H9 (cell line): ENCODE data around the gene DCXR. TPM values are rescaled to one million over a fixed set of nuclear protein-coding genes. Genes with fewer than 3 reads are reported as not detected.

Source experiments
- DNase-seq: peaks from one replicate; pipeline ENCODE4 v3.0.0-alpha.2; 2017
- H2AFZ ChIP-seq: one replicate; pipeline ENCODE4 v1.6.1; 2013; ENCODE audit warnings: mild to moderate bottlenecking, low read length, control low read depth, moderate library complexity
- H2AK5ac ChIP-seq: 2 replicates; pipeline ENCODE4 v1.6.1; 2013; ENCODE audit warnings: low read length, control low read depth, mixed read lengths; ENCODE audit not compliant: insufficient read length
- H2BK120ac ChIP-seq: one replicate; pipeline ENCODE4 v1.6.1; 2013; ENCODE audit warnings: low read depth, mild to moderate bottlenecking, low read length, control low read depth, inconsistent platforms; ENCODE audit not compliant: poor library complexity, severe bottlenecking
- H2BK12ac ChIP-seq: 2 replicates; pipeline ENCODE4 v1.6.1; 2013; ENCODE audit warnings: low read length, control low read depth, mixed read lengths, low read depth; ENCODE audit not compliant: insufficient read length
- H2BK15ac ChIP-seq: 2 replicates; pipeline ENCODE4 v1.6.1; 2013; ENCODE audit warnings: low read depth, low read length, control low read depth
- H2BK20ac ChIP-seq: one replicate; pipeline ENCODE4 v1.6.1; 2013; ENCODE audit warnings: low read depth, mild to moderate bottlenecking, low read length, control low read depth, inconsistent platforms; ENCODE audit not compliant: poor library complexity, severe bottlenecking
- H2BK5ac ChIP-seq: 2 replicates; pipeline ENCODE4 v1.6.1; 2013; ENCODE audit warnings: low read length, control low read depth, mixed read lengths; ENCODE audit not compliant: insufficient read length
- H3K14ac ChIP-seq: 2 replicates; pipeline ENCODE4 v1.6.1; 2013; ENCODE audit warnings: low read length, control low read depth; ENCODE audit not compliant: insufficient read depth
- H3K18ac ChIP-seq: 2 replicates; pipeline ENCODE4 v1.6.1; 2013; ENCODE audit warnings: low read depth, mild to moderate bottlenecking, mixed read lengths, low read length, control low read depth; ENCODE audit not compliant: insufficient read length
- H3K23ac ChIP-seq: 2 replicates; pipeline ENCODE4 v1.6.1; 2013; ENCODE audit warnings: low read length, control low read depth, mixed read lengths, low read depth; ENCODE audit not compliant: insufficient read length
- H3K23me2 ChIP-seq: 2 replicates; pipeline ENCODE4 v1.6.1; 2013; ENCODE audit warnings: low read depth, mild to moderate bottlenecking, mixed read lengths, low read length, control low read depth; ENCODE audit not compliant: insufficient read length, poor library complexity, severe bottlenecking
- H3K27ac ChIP-seq: 2 replicates; pipeline ENCODE4 v1.5.1; 2013; ENCODE audit warnings: low read length, control low read depth, mixed read lengths, low read depth; ENCODE audit not compliant: insufficient read length
- H3K27me3 ChIP-seq: 2 replicates; pipeline ENCODE4 v1.6.1; 2013; ENCODE audit warnings: low read length, control low read depth, inconsistent platforms; ENCODE audit not compliant: insufficient read depth
- H3K4ac ChIP-seq: 2 replicates; pipeline ENCODE4 v1.6.1; 2013; ENCODE audit warnings: low read depth, mild to moderate bottlenecking, control low read depth, inconsistent platforms, low read length, moderate library complexity
- H3K4me1 ChIP-seq: 2 replicates; pipeline ENCODE4 v1.6.1; 2013; ENCODE audit warnings: low read length, control low read depth, inconsistent platforms; ENCODE audit not compliant: insufficient read depth
- H3K4me2 ChIP-seq: 2 replicates; pipeline ENCODE4 v1.6.1; 2013; ENCODE audit warnings: low read length, control low read depth, mixed read lengths; ENCODE audit not compliant: insufficient read length, insufficient read depth
- H3K56ac ChIP-seq: 2 replicates; pipeline ENCODE4 v1.6.1; 2013; ENCODE audit warnings: low read depth, mild to moderate bottlenecking, mixed read lengths, low read length, control low read depth; ENCODE audit not compliant: insufficient read length
- H3K79me1 ChIP-seq: 2 replicates; pipeline ENCODE4 v1.6.1; 2013; ENCODE audit warnings: low read depth, mild to moderate bottlenecking, moderate library complexity, low read length, control low read depth, inconsistent platforms; ENCODE audit not compliant: insufficient read depth, poor library complexity, severe bottlenecking
- H3K79me2 ChIP-seq: 2 replicates; pipeline ENCODE4 v1.6.1; 2013; ENCODE audit warnings: low read length, control low read depth, inconsistent platforms; ENCODE audit not compliant: insufficient read depth
- H3K9ac ChIP-seq: 2 replicates; pipeline ENCODE4 v1.6.1; 2013; ENCODE audit warnings: low read length, control low read depth, mixed read lengths; ENCODE audit not compliant: insufficient read length; ENCODE audit errors: extremely low read depth
- H3K9me3 ChIP-seq: one replicate; pipeline ENCODE4 v1.6.1; 2013; ENCODE audit warnings: low read depth, low read length, inconsistent platforms; ENCODE audit not compliant: control insufficient read depth
- H3T11ph ChIP-seq: one replicate; pipeline ENCODE4 v1.6.1; 2013; ENCODE audit warnings: mild to moderate bottlenecking, low read length, control low read depth, inconsistent platforms
- H4K20me1 ChIP-seq: one replicate; pipeline ENCODE4 v1.6.1; 2013; ENCODE audit not compliant: control insufficient read depth, insufficient read length, insufficient read depth
- H4K5ac ChIP-seq: 2 replicates; pipeline ENCODE4 v1.6.1; 2013; ENCODE audit warnings: low read depth, mild to moderate bottlenecking, mixed read lengths, low read length, control low read depth; ENCODE audit not compliant: insufficient read length
- H4K8ac ChIP-seq: replicated peaks from 2 replicates; pipeline ENCODE4 v1.6.1; 2013; ENCODE audit warnings: low read length, control low read depth, mixed read lengths, low read depth; ENCODE audit not compliant: insufficient read length
- H4K91ac ChIP-seq: 2 replicates; pipeline ENCODE4 v1.6.1; 2013; ENCODE audit warnings: low read depth, mild to moderate bottlenecking, moderate library complexity, mixed read lengths, low read length, control low read depth; ENCODE audit not compliant: insufficient read length
- H3K27ac Mint-ChIP-seq, 3 experiments: 2 replicates in 2 of 3; 3 replicates in 1 of 3; pipeline ENCODE4 v1.8.0; 2020 to 2021; ENCODE audit warnings: mixed read lengths in 3 of 3, mild to moderate bottlenecking in 1 of 3, moderate library complexity in 1 of 3
- H3K27me3 Mint-ChIP-seq: 2 replicates; pipeline ENCODE4 v1.8.0; 2021; ENCODE audit warnings: low read depth, mild to moderate bottlenecking, moderate library complexity, mixed read lengths
- H3K36me3 Mint-ChIP-seq, 3 experiments: 2 replicates in 2 of 3; 3 replicates in 1 of 3; pipeline ENCODE4 v1.8.0; 2020 to 2021; ENCODE audit warnings: low read depth in 3 of 3, mixed read lengths in 3 of 3; ENCODE audit not compliant: insufficient read depth in 1 of 3
- H3K4me1 Mint-ChIP-seq, 2 experiments: 2 replicates each; pipeline ENCODE4 v1.8.0; 2020; ENCODE audit warnings: mixed read lengths in 2 of 2
- H3K4me3 Mint-ChIP-seq, 2 experiments: 2 replicates in 1 of 2; 3 replicates in 1 of 2; pipeline ENCODE4 v1.8.0; 2020 to 2021; ENCODE audit warnings: mild to moderate bottlenecking in 2 of 2, mixed read lengths in 2 of 2, moderate library complexity in 1 of 2
- H3K9me3 Mint-ChIP-seq, 2 experiments: 2 replicates in 1 of 2; 3 replicates in 1 of 2; pipeline ENCODE4 v1.8.0; 2020; ENCODE audit warnings: mild to moderate bottlenecking in 2 of 2, mixed read lengths in 2 of 2, moderate library complexity in 1 of 2
- CTCF ChIP-seq: fragments of 200-600 bp; sonication (generic); conservative IDR thresholded peaks from 3 replicates; pipeline ENCODE4 v1.8.0; 2021; ENCODE audit warnings: antibody characterized with exemption, mild to moderate bottlenecking
- WGBS: extraction: QIAGEN DNeasy Blood & Tissue Kit; methylation state at CpG from one replicate; pipeline ENCODE4 v1.1.7; 2013; ENCODE audit warnings: missing lambda C conversion rate, low lambda C conversion rate, mixed read lengths; ENCODE audit not compliant: insufficient read length; ENCODE audit errors: extremely low coverage; 5-methylcytosine and 5-hydroxymethylcytosine counted together
- total RNA-seq: library from RNA; stranded (reverse); gene quantifications from 2 replicates; pipeline ENCODE4 v1.2.1, GENCODE V29; 2021

The DCXR gene
- total RNA-seq, 1 experiment from 2014 or later: 93.6 TPM

DNA sequence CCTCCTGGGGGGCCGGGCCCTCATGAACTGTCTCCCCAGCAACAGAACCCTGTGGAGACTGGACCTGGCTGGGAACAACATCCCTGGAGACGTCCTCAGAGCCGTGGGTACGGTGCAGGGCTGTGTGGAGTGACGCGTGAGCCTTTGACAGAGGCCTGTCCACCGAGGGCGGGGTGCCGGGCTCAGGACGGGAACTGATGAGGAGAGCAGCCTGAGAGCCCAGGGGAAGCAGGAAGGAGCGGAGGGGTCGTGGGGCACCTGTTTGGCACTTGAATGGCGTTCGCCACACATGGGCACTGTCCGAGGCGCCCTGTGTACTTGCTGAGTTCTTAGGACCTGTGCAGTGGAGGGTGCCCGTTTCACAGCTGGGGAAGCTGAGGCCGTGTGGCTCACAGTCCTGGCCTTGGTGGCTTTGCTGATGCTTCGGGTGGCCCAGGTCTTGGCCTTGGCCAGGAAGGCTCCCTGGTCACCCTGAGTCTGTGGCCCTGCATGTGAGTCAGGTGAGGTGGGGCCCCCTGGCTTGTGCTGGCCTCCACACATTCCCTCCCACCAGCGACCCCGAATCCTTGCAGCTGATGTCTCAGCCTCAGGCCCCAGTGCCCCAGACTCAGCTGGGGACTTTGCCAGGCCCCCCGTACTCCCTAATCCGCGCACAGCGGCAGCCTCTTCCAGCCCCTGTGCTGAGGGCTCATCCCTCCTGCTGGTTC is 11.9 kb downstream of the DCXR start:
- no peak overlapping the region for H2BK120ac ChIP-seq
- H3K23me2 ChIP-seq: peaks cover 5% of the 10 kb centered on the region
- Mint-ChIP-seq H3K4me1 (peaks cover 7 to 17% of the 10 kb centered on the region in 2 experiments), H3K4me3 (peak overlapping the region in 1 of 2 experiments; percentile 62; a peak in 2 of 5 replicates), H3K27me3 (no peaks in the 10 kb centered on the region; the same call in none of the 2 replicates), H3K9me3 (peaks cover 0 to 2% of the 10 kb centered on the region in 2 experiments; a peak in 1 of 5 replicates), H3K36me3 (peaks cover 3 to 10% (median 7%) of the 10 kb centered on the region in 3 experiments; a peak in 6 of 7 replicates), H3K27ac (no peak overlapping the region; a peak in 1 of 7 replicates)
- H2BK5ac ChIP-seq: no peak overlapping the region
- H4K20me1 ChIP-seq: no peaks in the 10 kb centered on the region
- no peaks in the 10 kb centered on the region for H3K79me2 ChIP-seq
- no peak overlapping the region for H3K9ac ChIP-seq
- H3K18ac ChIP-seq: no peak overlapping the region
- no peak overlapping the region for H3K23ac ChIP-seq
- no peak overlapping the region for H4K91ac ChIP-seq
- H2BK20ac ChIP-seq: no peak overlapping the region
- H3K4me2 ChIP-seq: no peak overlapping the region
- no peaks in the 10 kb centered on the region for H3K27me3 ChIP-seq
- H3K27ac ChIP-seq: no peak overlapping the region
- no peaks in the 10 kb centered on the region for H3K9me3 ChIP-seq
- H3T11ph ChIP-seq: no peak overlapping the region
- no peak overlapping the region; the same call in 1 of the 2 replicates for H3K14ac ChIP-seq
- WGBS: no CpG with 5 or more reads among the region's 25 CpGs
- H2AFZ ChIP-seq: no peak overlapping the region
- no peak overlapping the region for H3K56ac ChIP-seq
- H4K5ac ChIP-seq: no peak overlapping the region
- H3K4ac ChIP-seq: no peak overlapping the region
- no peak overlapping the region for H2BK12ac ChIP-seq
- H3K79me1 ChIP-seq: peaks cover 5% of the 10 kb centered on the region
- no peaks in the 10 kb centered on the region for H3K4me1 ChIP-seq
- H2BK15ac ChIP-seq: no peak overlapping the region
- no peak overlapping the region for H2AK5ac ChIP-seq
- no peak for TF ChIP-seq CTCF
- no peak for DNase-seq
- H4K8ac ChIP-seq: no peak overlapping the region
